CD4-positive, alpha-beta T cell treated with Interleukin-4 for 4 hours (primary cell): ENCODE measurements around the gene SLC13A2.

Experiments
- DNase-seq: peaks from one replicate; pipeline ENCODE4 v3.0.0-alpha.2; 2020

The SLC13A2 gene

GRCh38 chr17:28538296-28538895, 65.0 kb downstream of the SLC13A2 start:
- DNase-seq: no peak

GRCh38 chr17:28540231-28540630, 66.8 kb downstream of the SLC13A2 start:
- DNase-seq: no peak

GRCh38 chr17:28541439-28541838, 68.0 kb downstream of the SLC13A2 start:
- DNase-seq: no peak

GRCh38 chr17:28544402-28545140, 71.1 kb downstream of the SLC13A2 start:
- no peak for DNase-seq

- DNase-seq: no peak
Measured at GRCh38 chr17:28545141-28545503, 71.7 kb downstream of the SLC13A2 start.

- DNase-seq: no peak
Measured at GRCh38 chr17:28545787-28546415, 72.5 kb downstream of the SLC13A2 start.

- no peak for DNase-seq
Measured at GRCh38 chr17:28547096-28547622, 73.7 kb downstream of the SLC13A2 start.
